PC-9 (cell line): ENCODE measurements around the gene CTXN3. TPM values are rescaled to one million over a fixed set of nuclear protein-coding genes. Genes with fewer than 3 reads are reported as not detected.

Experiments used
- BruUV-seq: library from RNA; stranded (reverse); fragments of 400-500 nt; replicated peaks from 2 replicates; lab custom pipeline; 2021; lab: Mats Ljungman, UMichigan
- CTCF ChIA-PET: fragments of 300-600 bp; sonication (Branson Sonifier 250); formaldehyde crosslinking; loops from one replicate; lab custom pipeline; 2022; ENCODE audit warnings: antibody characterized with exemption; lab: Charles Lee
- POLR2A ChIA-PET: fragments of 300-600 bp; sonication (Branson Sonifier 250); formaldehyde crosslinking; loops from one replicate; lab custom pipeline; 2022; ENCODE audit warnings: antibody characterized with exemption; ENCODE audit not compliant: unreplicated experiment; lab: Charles Lee
- DNase-seq, 2 experiments: peaks; one replicate each; pipeline versions ENCODE4 v3.0.0 to v3.0.0-alpha.2; 2015 to 2022; ENCODE audit warnings: mixed read lengths in 1 of 2
- H2AFZ ChIP-seq: fragments of 200-600 bp; sonication (generic); 2 replicates; pipeline ENCODE4 v1.8.1; 2017; ENCODE audit warnings: antibody characterized with exemption
- H3F3A ChIP-seq: fragments of 200-600 bp; sonication (generic); 2 replicates; pipeline ENCODE4 v1.8.1; 2017; ENCODE audit warnings: antibody characterized with exemption, mild to moderate bottlenecking, low read depth; ENCODE audit not compliant: insufficient read depth
- H3K27ac ChIP-seq: fragments of 200-600 bp; sonication (generic); 2 replicates; pipeline ENCODE4 v1.6.1; 2016; ENCODE audit warnings: mixed run types
- H3K27me3 ChIP-seq: fragments of 200-600 bp; sonication (generic); 2 replicates; pipeline ENCODE4 v1.6.1; 2016; ENCODE audit warnings: low read depth, mixed run types; ENCODE audit not compliant: insufficient read depth
- H3K36me3 ChIP-seq: fragments of 200-600 bp; sonication (generic); 2 replicates; pipeline ENCODE4 v1.6.1; 2016; ENCODE audit warnings: low read depth, mixed run types
- H3K4me1 ChIP-seq: fragments of 200-600 bp; sonication (generic); replicated peaks from 2 replicates; pipeline ENCODE4 v1.6.1; 2016; ENCODE audit warnings: mixed run types; ENCODE audit not compliant: insufficient read depth
- H3K4me2 ChIP-seq: fragments of 200-600 bp; sonication (generic); 2 replicates; pipeline ENCODE4 v1.6.1; 2017; ENCODE audit warnings: mixed run types
- H3K4me3 ChIP-seq: fragments of 200-600 bp; sonication (generic); 2 replicates; pipeline ENCODE4 v1.6.1; 2016; ENCODE audit warnings: mixed run types
- H3K79me2 ChIP-seq: fragments of 200-600 bp; sonication (generic); 2 replicates; pipeline ENCODE4 v1.6.1; 2017; ENCODE audit warnings: low read depth, mixed run types
- H3K9me2 ChIP-seq: fragments of 200-600 bp; sonication (generic); 2 replicates; pipeline ENCODE4 v1.8.1; 2017; ENCODE audit warnings: mild to moderate bottlenecking; ENCODE audit not compliant: insufficient read depth
- H3K9me3 ChIP-seq: fragments of 200-600 bp; sonication (generic); 2 replicates; pipeline ENCODE4 v1.8.1; 2016; ENCODE audit warnings: low read depth; ENCODE audit not compliant: insufficient read depth
- H4K20me1 ChIP-seq: fragments of 200-600 bp; sonication (generic); 2 replicates; pipeline ENCODE4 v1.8.1; 2017; ENCODE audit not compliant: insufficient read depth
- EZH2 ChIP-seq: fragments of 200-600 bp; sonication (generic); IDR thresholded peaks from 2 replicates; pipeline ENCODE4 v1.8.0; 2017; ENCODE audit warnings: antibody characterized with exemption, low read depth
- intact Hi-C: fragments of 100-400 bp; cut with micrococcal nuclease; formaldehyde crosslinking; loops from one replicate; pipeline ENCODE4 v1.10.0; 2022; ENCODE audit not compliant: unreplicated experiment
- total RNA-seq: library from RNA; stranded (reverse); gene quantifications from 2 replicates; pipeline ENCODE4 v1.2.3, GENCODE V29; 2021
- TF ChIP-seq, protein P1 (sequence below): fragments of 200-600 bp; sonication (generic); conservative IDR thresholded peaks from 2 replicates; pipeline ENCODE4 v1.6.1; 2017; ENCODE audit warnings: mixed run types, antibody characterized with exemption, mild to moderate bottlenecking, moderate library complexity

CTXN3 gene
- total RNA-seq, 1 experiment from 2014 or later, result not detected

DNA sequence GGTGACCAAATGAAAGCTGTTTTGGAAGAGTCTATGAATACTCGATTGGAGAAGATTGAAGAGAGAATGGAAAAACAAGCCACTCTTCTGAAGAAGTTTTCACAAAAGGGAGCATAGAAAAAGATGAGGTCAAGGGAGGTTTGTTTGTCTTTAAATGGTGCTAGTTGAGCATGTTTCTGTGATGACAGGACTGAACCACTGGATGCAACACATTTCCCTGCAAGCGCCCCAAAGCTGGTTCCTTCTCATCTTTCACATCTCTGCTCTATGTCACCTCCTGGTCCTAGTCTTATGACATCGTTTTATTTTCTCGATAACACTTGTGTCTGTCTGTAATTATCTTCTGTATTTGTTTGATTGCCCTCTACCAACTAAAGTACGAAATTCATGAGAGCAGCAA is 50.5 kb downstream of the CTXN3 start:
- Histone ChIP-seq H4K20me1 (no peaks in the 10 kb centered on the region), H3K27ac (no peak overlapping the region), H2AFZ (no peak overlapping the region), H3K4me2 (no peak overlapping the region), H3K79me2 (no peaks in the 10 kb centered on the region), H3K36me3 (no peaks in the 10 kb centered on the region), H3K4me1 (no peaks in the 10 kb centered on the region; the same call in 1 of the 2 replicates), H3K27me3 (no peaks in the 10 kb centered on the region), H3K9me3 (0 out of 2 replicates have a peak, but pooled peaks cover 4% of the 10 kb centered on the region), H3K4me3 (no peak overlapping the region), H3K9me2 (0 out of 2 replicates have a peak, but pooled peaks cover 3% of the 10 kb centered on the region), H3F3A (no peaks in the 10 kb centered on the region)
- BruUV-seq, result no TSS peak
- POLR2A ChIA-PET, result no interaction called here
- CTCF ChIA-PET, result no interaction called here
- intact Hi-C loops, result no loop called here
- no peak for DNase-seq
- TF ChIP-seq, protein P1, sequence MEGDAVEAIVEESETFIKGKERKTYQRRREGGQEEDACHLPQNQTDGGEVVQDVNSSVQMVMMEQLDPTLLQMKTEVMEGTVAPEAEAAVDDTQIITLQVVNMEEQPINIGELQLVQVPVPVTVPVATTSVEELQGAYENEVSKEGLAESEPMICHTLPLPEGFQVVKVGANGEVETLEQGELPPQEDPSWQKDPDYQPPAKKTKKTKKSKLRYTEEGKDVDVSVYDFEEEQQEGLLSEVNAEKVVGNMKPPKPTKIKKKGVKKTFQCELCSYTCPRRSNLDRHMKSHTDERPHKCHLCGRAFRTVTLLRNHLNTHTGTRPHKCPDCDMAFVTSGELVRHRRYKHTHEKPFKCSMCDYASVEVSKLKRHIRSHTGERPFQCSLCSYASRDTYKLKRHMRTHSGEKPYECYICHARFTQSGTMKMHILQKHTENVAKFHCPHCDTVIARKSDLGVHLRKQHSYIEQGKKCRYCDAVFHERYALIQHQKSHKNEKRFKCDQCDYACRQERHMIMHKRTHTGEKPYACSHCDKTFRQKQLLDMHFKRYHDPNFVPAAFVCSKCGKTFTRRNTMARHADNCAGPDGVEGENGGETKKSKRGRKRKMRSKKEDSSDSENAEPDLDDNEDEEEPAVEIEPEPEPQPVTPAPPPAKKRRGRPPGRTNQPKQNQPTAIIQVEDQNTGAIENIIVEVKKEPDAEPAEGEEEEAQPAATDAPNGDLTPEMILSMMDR, result no peak
- TF ChIP-seq EZH2, result no peak

DNA sequence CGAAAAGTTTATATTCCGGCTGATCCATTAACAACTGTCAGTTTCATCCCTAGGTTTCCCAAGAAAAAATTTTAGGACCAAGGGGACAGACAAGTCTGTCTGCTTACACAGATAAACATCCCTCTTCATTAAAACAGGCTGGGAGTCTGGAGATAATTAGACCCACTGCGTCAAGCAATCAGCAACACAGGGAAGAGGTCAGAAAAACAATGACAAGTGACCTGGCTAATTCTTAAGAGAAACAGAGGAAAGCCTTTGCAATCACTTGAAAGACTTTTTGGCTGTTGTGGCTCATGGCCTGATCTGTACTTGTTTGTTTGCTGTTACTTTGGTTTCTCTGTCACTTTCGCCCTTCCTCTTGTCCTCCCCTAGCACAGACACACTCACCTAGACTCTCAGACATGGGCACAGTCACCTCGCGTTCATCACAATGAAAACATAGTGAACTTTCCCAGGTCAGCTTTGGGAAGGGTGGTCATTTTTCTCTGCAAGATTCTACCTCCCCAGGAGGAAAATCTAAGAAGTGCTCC is 51.4 kb downstream of the CTXN3 start:
- 0 out of 2 replicates have a peak, but pooled peaks cover 3% of the 10 kb centered on the region for H3K9me2 ChIP-seq

DNA sequence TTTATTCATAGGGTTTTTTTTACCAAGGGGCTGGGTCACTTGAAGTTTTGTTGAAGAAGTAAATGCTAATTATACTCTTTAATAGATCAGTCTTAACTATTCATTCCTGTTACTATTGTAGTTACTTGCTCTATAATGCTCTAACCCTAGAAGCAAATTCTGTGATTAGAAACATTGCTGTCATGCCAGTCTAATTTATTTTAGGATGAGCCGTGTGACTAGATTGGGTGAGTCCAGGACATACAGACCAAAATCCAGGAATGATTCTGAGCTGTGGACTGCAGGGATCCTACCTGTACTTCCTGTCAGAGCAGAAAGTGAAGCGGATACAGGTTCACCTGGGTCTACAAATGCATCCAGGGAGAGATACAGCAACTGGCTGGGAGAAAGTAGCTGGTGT is 53.6 kb downstream of the CTXN3 start:
- Histone ChIP-seq H3K4me2 (no peak overlapping the region), H3K27ac (no peak overlapping the region), H3K79me2 (no peaks in the 10 kb centered on the region), H3K9me3 (no peaks in the 10 kb centered on the region), H3K27me3 (no peaks in the 10 kb centered on the region), H2AFZ (no peak overlapping the region), H3K9me2 (0 out of 2 replicates have a peak, but pooled peaks cover 3% of the 10 kb centered on the region), H3K36me3 (no peaks in the 10 kb centered on the region), H3K4me1 (peaks cover 14% of the 10 kb centered on the region), H3F3A (no peaks in the 10 kb centered on the region), H3K4me3 (no peak overlapping the region), H4K20me1 (no peaks in the 10 kb centered on the region)
- no TSS peak for BruUV-seq
- intact Hi-C loops, result no loop called here
- DNase-seq, result no peak
- POLR2A ChIA-PET, result no interaction called here
- CTCF ChIA-PET, result no interaction called here
- TF ChIP-seq, protein P1, result no peak
- TF ChIP-seq EZH2, result no peak

More for the DNA sequence above, 51.4 kb downstream of the CTXN3 start:
- intact Hi-C loops, result no loop called here
- no peak for TF ChIP-seq EZH2
- TF ChIP-seq, protein P1, result no peak
- Histone ChIP-seq H3K4me3 (no peak overlapping the region), H3K4me1 (peaks cover 9% of the 10 kb centered on the region), H3K27me3 (no peaks in the 10 kb centered on the region), H3K4me2 (no peak overlapping the region), H4K20me1 (no peaks in the 10 kb centered on the region), H3K9me3 (0 out of 2 replicates have a peak, but pooled peaks cover 4% of the 10 kb centered on the region), H3K36me3 (no peaks in the 10 kb centered on the region), H2AFZ (no peak overlapping the region), H3F3A (no peaks in the 10 kb centered on the region), H3K27ac (no peak overlapping the region), H3K79me2 (no peaks in the 10 kb centered on the region)
- ChIA-PET POLR2A (no interaction called here), CTCF (no interaction called here)
- BruUV-seq, result no TSS peak
- no peak for DNase-seq
